DMS53 treated with DMSO at 0.1 percent for 48 hours (cell line): ENCODE results near the gene NFAT5.
"Not testable (repeated sequence)": the region's sequence is repeated elsewhere in the genome, so short reads cannot be mapped to it uniquely, and the experiment has no call there.

ENCODE experiments used
- DNase-seq: peaks from one replicate; lab custom pipeline; 2025; ENCODE audit not compliant: unreplicated experiment; lab: John Stamatoyannopoulos, UW

The NFAT5 gene

DNA sequence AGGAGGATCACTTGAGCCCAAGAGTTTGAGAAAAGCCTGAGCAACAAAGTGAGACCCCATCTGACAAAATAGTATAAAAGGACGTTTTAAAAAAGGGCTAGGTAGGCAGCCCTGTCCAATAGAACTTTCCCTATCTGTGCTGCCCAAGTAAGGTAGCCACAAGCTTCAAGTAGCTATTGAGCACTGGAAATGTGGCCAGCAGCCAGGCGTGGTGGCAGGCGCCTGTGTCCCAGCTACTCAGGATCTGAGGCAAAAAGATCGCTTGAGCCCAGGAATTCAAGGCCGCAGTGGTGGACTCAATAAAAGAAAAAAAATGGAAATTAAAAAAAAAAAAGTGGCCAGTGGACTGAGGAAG is 162.1 kb downstream of the NFAT5 start:
- peak; percentile 31 for DNase-seq

DNA sequence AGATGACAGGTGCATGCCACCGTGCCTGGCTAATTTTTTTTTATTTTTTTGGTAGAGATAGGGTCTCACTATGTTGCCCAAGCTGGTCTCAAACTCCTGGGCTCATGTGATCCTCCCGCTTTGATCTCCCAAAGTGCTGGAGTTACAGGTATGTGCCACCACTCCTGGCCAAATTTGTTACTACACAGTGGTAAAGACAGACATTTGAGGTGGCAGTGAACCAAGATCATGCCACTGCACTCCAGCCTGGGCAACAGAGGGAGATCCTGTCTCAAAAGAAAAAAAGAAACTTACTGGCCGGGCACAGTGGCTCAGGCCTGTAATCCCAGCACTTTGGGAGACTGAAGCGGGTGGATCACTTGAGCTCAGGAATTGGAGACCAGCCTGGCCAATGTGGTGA is 163.3 kb downstream of the NFAT5 start:
- DNase-seq: not testable (repeated sequence)

DNA sequence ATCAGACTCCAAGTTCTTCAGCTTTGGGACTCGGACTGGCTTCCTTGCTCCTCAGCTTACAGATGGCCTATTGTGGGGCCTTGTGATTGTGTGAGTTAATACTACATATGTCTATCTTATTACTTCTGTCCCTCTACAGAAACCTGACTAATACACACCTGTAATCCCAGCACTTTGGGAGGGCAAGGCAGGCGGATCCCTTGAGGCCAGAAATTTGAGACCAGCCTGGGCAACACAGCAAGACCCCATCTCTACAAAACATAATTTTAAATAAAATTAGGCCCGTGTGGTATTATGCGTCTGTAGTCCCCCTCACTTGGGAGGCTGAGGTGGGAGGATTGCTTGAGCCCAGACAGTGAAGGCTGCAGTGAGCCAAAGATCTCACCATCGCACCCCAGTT is 165.5 kb downstream of the NFAT5 start:
- DNase-seq: not testable (repeated sequence)

DNA sequence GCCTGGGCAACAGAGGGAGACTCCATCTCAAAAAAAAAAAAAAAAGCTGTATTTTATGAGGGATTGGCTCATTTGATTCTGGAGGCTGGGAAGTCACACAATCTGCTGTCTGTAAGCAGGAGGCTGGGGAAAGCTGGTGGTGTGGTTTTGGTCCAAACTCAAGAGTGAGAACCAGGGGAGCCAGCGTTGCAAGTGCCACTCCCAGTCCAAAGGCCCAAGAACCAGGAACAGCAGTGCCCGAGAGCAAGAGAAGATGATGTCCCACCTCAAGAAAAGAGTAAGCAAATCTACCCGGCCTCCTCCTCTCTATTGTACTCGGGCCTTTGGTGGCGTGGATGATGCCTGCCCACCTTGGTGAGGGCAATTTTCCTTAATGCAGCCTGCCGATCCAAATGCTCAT is 166.3 kb downstream of the NFAT5 start:
- no peak for DNase-seq

DNA sequence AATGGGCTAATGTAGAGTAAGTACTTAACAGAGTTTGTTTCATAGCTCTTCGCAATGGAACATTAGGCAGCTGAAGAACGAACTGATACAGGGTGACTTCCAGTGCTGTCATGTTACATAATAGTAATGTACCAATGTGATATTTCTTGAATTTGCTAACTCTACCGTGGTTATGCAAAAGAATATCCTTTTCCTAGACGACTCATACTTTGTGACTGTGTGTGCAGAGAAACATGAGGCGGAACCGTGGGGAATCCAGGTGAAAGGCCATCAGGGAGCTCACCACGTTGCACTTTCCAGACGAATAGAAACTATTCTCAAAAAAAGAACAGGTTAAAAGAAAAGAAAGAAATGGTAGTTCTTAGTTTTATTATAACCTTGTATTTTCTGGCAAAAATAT is 175.8 kb downstream of the NFAT5 start:
- no peak for DNase-seq

DNA sequence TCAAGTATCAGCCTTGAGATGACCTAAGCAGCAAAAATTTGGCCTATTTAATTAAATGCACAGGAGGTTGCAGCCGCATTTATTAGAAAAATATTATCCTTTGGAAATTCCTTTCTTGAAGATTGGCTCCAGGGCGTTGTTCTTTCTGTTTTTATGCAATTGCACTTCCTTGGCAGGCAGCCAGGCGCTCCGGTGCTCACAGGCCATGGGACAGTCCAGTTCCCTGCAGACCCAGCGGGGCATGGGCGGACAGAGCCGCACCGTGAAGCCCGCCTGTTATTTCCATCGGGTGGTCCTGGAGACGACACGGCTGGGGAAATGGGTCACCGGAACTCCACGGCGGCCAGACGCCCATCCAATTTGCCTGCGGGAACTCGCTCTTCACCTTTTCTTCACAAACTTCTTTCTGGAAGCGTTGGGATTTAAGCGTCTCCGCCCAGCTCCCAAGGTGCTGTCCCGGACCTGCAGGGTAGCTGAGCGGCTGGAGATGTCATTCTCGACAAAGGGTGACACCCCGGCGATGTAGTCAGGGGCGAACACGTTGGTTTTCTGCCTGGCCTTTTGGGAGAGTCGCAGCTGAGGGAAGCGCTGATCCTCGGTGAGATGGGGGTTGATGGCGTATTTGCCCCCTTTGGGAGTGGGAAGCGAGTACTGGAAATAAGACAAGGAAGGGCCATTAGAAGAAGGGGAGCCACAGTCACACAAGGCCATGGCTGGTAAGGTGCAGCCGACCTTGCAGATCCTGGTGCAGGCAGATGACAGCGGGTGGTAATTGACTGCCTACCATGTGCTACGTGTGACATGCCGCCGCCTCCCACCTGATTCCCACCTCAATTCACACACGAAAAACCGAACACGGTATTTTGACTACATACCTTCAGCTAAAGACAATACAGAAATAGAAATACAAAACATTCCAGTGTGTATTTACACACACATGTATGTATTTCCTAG is 176.5 kb downstream of the NFAT5 start:
- DNase-seq: no peak

DNA sequence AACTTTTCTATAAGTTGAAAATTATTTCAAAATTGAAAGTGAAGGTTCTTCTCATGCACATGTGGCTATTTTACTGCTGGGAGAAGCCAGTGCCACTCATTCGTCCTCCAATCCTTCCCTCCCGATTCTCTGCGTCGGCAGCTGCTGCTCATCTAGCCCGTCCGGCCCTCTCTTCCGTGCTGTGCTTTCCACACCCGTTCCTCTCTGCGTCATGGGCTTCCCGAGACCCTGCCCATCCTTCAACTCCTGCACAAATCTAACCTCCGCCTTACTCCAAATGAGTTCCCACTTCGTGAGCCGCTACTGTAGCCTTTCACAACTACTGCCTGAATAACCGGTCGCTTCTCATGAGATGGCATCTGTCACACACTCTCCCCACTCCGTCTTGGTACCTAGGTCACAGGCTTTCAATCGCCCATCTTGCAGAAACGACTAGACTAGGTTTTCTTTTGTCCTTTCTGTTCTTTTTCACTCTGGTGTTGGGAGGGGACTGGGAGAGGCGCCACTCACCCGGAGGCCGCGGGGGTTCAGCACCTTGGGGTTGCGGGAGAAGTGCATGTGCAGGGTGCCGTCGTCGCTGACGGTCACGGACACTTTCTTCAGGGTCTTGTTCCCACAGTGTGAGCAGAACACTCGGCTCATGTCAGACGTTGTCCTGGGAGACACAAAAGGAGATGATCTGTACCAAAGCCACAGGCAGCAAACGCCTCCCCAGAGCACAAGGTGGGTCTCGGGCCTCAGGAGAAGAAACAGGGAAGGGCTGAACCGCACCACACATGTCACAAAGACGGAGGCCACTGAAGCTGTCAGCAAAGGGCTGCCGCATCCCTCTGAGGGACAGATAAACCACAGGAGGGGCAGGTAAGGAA is 178.8 kb downstream of the NFAT5 start:
- DNase-seq: no peak

DNA sequence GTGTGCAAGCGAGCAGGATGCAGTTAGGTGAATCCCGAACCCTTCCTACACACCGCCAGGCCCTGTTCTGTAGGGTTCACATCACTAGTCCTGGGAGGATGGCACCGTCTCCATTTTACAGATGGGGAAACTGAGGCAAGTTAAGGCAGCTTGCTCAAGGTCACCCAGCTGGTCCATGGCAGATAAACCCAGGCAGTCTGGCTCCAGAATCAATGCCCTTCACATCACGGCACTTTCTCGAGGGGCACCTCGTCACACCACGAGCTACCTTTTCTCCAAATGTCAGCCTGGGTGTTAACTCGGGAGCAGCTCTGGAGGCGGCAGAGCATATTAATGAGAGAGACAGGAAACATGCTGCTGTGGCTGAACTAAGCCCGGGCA is 179.5 kb downstream of the NFAT5 start:
- no peak for DNase-seq

DNA sequence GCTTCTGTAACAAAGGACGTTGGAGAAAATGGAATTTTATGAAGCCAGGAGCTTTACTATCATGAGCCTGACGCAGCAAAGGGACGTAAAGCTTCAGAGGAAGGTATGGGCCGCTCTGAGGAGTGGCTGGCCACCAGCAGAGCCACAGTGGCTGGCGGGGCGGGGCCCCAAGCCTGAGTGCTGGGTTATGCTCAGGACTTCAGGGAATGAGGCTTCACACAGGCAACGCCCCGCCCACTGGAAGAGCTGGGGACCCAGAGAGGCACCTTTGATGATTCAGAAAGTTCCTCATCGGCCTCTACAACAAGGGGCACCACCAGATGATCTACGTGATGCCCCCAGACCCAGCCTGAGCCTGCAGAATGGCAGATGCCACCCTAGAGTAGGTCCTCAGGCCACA is 180.2 kb downstream of the NFAT5 start:
- DNase-seq: no peak

DNA sequence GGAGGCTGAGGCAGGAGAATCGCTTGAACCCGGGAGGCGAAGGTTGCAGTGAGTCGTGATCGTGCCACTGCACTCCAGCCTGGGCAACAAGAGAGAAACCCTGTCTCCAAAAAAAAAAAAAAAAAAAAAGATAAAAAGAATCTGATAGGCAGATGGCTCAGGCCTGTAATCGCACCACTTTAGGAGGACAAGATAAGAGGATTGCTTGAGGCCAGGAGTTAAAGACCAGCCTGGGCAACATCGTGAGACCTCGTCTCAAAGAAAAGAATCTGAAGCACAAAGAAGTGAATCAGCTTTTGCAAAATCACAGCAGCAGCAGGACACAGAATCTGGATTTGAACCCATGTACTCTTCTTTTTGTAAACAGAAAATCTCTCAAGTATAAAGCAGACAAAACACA is 181.3 kb downstream of the NFAT5 start:
- DNase-seq: no peak

DNA sequence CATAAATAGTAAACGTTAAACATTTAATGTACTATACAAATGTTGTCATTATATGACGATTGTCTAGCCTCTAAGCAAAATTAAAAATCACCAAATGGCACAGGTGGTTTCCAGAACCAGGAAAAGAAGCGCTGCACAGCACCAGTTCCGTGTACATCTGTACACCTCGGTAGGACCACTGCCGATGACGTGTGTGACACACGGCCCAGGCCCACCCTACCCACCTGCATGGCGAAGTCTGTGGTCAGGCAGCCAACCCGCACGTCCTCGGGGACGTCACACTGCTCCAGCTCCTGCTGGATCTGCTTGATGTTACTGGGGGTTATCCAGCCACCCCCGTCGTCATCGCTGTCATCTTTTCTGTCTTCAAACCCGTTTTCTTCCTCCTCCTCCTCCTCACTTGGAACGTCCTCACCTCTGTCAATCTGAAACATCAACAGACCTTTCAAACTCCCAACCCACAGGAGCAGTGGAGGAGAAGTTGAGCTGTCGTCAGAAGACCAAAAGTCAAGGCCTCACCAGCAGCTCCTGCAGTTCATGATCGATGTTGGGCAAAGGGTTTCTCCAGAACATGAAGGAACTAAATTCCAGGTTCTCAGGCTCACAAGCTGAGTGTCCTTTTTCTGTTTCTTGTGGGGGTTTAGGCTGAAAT is 183.1 kb downstream of the NFAT5 start:
- no peak for DNase-seq

DNA sequence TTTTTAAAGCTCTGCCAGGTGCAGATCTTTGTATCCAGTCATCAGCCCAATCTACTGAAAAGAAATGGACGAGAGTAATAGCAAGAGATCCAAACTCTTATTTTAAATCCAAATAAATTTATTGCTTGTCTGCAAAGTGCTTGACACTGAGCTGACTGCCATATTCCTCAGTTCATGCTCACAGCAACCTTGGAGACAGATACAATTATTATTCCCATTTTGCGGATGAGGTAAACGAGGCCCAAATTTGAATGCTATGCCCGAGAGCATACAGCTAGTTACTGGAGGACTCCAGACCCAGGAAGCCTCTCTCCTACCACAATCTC is 188.3 kb downstream of the NFAT5 start:
- DNase-seq: no peak
